Body of pancreas (tissue), 4 donors: ENCODE results near the gene EVA1C.

Experiments
- POLR2A ChIP-seq, 3 donors: fragments of 450-650 bp; IDR thresholded peaks; one replicate each; pipeline ENCODE4 v1.6.1; 2016; ENCODE audit warnings: antibody characterized with exemption in 3 of 3, mild to moderate bottlenecking in 2 of 3
- TF ChIP-seq, protein P1 (sequence below), 7 experiments: fragments of 450-650 bp in 4 of 7; fragments of 200-600 bp in 3 of 7; sonication (generic) in 3 of 7; IDR thresholded peaks; one replicate each; pipeline ENCODE4 v1.5.1; 2016 to 2019; ENCODE audit warnings: antibody characterized with exemption in 7 of 7

DNA sequence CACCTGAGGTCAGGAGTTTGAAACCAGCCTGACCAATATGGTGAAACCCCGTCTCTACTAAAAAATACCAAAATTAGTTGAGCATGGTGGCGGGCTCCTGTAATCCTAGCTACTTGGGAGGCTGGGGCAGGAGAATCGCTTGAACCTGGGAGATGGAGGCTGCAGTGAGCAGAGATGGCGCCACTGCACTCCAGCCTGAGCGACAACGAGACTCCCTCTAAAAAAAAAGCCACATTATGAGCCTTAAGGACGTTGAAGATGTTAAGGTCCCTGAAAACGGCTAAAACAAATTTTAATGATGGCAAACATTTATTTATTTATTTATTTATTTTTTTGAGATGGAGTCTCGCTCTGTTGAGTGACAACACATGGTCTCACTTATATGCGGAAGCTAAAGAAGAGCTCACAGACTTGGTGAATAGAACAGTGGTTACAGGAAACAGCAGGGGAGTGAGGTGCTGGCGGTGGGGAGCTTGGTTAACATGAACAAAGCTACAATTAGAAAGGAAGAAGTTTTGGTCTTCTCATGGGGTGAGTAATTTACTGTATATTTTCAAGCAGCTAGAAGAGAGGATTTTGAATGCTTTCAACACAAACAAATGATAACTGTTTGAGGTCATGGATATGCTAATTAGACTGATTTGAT, 125.8 kb downstream of the EVA1C start:
- TF ChIP-seq, protein P1, sequence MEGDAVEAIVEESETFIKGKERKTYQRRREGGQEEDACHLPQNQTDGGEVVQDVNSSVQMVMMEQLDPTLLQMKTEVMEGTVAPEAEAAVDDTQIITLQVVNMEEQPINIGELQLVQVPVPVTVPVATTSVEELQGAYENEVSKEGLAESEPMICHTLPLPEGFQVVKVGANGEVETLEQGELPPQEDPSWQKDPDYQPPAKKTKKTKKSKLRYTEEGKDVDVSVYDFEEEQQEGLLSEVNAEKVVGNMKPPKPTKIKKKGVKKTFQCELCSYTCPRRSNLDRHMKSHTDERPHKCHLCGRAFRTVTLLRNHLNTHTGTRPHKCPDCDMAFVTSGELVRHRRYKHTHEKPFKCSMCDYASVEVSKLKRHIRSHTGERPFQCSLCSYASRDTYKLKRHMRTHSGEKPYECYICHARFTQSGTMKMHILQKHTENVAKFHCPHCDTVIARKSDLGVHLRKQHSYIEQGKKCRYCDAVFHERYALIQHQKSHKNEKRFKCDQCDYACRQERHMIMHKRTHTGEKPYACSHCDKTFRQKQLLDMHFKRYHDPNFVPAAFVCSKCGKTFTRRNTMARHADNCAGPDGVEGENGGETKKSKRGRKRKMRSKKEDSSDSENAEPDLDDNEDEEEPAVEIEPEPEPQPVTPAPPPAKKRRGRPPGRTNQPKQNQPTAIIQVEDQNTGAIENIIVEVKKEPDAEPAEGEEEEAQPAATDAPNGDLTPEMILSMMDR (IDR thresholded peaks at IDR 0.05): no peak
- no peak for TF ChIP-seq POLR2A (IDR thresholded peaks at IDR 0.05)
